Measurements from ENCODE around the gene HOXC5.
A peak's percentile ranks its signal among the peaks of the same experiment; 100 is the strongest.

HOXC5 gene

GRCh38 chr12:54033980-54034784 lies 1.3 kb downstream of the HOXC5 start:
- peak overlapping the region; percentile 75 for H3K27ac ChIP-seq
- no peak for TF ChIP-seq CTCF (IDR thresholded peaks at IDR 0.05)
- TF ChIP-seq ZFX (IDR thresholded peaks at IDR 0.05; ENCODE audit: borderline replicate concordance), result no peak

DNA sequence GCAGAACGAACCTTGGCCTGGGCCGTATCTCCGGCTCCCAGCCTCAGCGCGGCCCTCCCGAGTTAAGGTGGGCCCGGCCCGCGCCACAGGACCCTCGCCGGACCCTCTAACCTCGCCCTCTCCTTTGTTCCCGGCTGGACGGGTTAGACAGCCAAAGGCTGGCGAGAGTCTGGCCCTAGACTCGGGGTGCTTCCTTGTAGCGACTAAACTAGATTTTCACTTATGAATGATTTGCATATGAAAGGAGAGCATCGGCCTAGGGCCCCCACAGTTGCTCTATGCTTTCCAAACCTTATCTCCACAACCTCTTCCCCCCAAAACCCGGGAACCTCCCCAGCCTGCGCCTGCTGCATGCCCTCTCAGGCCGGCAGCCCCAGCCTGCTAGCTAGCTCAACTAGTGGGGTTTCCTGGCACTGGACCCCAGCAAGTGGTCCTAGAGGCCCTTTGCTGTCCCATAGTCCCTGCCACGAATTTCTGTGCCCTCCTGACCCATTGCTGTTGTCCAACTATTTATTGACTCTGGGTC lies 2.0 kb downstream of the HOXC5 start:
- H3K27ac ChIP-seq, result no peak overlapping the region
- TF ChIP-seq ZFX (IDR thresholded peaks at IDR 0.05; ENCODE audit: borderline replicate concordance), result no peak
- TF ChIP-seq CTCF (IDR thresholded peaks at IDR 0.05), result no peak

- no peak for TF ChIP-seq ZFX (IDR thresholded peaks at IDR 0.05; ENCODE audit: borderline replicate concordance)
- no peak for TF ChIP-seq CTCF (IDR thresholded peaks at IDR 0.05)
- H3K27ac ChIP-seq, result no peak overlapping the region
Measured at GRCh38 chr12:54035568-54036264, 2.9 kb downstream of the HOXC5 start.

DNA sequence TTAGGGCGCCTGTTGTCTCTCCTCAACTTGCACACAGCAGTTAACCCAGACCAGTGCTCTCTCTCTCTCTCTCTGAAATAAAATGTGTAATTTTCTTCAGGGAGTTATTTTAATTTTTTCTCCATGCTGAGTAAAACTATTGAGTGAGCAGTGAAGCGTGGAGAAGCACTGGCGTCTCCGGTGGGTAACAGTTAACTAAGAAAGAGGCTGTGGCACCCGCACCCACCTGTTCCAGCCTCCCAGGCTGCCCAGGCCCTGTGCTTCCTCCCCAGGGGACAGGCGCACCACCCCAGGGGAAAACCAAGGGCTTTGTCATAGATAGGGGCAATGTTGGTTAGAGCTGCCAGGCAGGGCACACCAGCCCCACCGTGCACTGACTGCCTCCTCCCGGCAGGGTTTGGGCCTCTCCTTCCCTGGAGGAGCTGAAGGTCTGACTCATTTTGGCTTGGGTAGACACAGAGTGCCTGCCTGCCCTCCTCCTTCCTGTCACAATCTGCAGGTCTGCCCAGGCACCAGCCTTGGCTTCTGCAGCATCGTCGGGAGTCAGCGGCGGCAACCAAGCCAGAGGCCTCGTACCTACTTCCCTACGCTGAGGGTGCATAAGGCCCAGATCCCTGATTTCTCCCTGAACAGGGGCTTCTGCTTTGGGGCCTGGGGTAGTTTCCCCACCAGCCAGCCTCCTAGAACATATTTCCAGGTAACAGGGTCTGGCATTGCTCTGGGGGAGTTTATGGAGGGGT lies 3.9 kb downstream of the HOXC5 start:
- no peak overlapping the region for H3K27ac ChIP-seq
- TF ChIP-seq ZFX (IDR thresholded peaks at IDR 0.05; ENCODE audit: borderline replicate concordance) (no peak), CTCF (IDR thresholded peaks at IDR 0.05) (no peak)

DNA sequence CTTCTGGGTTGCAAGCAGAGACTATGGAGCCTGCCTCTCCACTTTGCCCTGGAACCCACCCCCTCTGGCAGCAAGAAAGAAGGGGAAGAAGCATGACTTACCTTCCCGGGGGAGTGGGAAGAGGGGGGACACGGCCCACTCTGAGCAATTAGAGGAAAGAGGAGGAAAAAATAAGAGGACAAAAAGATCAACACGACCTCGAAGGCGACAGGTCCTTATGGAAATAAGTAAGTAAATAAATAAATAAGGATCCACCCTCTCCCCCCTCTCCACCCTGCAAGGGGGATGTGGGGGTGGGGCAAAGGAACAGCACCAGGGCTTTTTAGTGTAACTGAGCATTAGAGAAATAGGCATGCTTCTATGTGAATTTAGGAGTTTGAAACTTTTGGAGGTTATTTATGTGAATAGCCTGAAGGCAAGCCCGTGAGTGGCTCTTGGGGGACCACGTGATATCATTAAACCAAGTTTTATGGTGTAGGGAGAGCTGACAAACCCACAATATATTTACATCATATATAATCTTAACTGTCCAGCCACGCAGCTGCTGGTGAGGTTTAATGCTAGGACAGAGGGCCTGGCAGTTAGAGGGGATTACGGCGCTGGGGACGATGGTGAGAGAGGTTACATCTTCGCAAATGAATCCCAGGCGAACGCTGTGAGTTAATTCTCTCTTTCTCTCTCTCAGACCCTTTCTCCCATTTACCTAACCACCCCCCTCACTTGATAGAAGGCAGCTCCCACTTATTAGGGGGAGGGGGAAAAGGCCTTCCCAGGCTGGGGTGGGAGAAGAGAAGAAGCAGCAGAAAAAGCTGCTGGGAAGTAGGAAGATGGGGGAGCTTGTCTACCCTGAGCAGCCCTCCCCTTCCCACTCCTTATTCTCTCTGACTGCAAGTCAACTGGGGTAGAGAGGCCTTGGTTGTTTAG lies 4.8 kb downstream of the HOXC5 start:
- no peak for TF ChIP-seq CTCF (IDR thresholded peaks at IDR 0.05)
- no peak for TF ChIP-seq ZFX (IDR thresholded peaks at IDR 0.05; ENCODE audit: borderline replicate concordance)
- no peak overlapping the region for H3K27ac ChIP-seq

GRCh38 chr12:54038284-54038870 lies 5.5 kb downstream of the HOXC5 start:
- no peak for TF ChIP-seq ZFX (IDR thresholded peaks at IDR 0.05; ENCODE audit: borderline replicate concordance)
- TF ChIP-seq CTCF (IDR thresholded peaks at IDR 0.05), result no peak
- H3K27ac ChIP-seq, result no peak overlapping the region
